Activated CD4-positive, alpha-beta T cell treated with anti-CD3 and anti-CD28 coated beads, Interleukin-2, Interleukin-4, amounts not matched to agents 100 ng/mL and 50 ng/mL, durations not matched to agents 16 hours and 8 hours (primary cell): ENCODE data around the gene SP9.
"Not testable (repeated sequence)": the region's sequence is repeated elsewhere in the genome, so short reads cannot be mapped to it uniquely, and the experiment has no call there.

ENCODE experiments used
- DNase-seq: peaks from one replicate; pipeline ENCODE4 v3.0.0-alpha.2; 2020; ENCODE audit warnings: low spot score

Gene SP9

DNA sequence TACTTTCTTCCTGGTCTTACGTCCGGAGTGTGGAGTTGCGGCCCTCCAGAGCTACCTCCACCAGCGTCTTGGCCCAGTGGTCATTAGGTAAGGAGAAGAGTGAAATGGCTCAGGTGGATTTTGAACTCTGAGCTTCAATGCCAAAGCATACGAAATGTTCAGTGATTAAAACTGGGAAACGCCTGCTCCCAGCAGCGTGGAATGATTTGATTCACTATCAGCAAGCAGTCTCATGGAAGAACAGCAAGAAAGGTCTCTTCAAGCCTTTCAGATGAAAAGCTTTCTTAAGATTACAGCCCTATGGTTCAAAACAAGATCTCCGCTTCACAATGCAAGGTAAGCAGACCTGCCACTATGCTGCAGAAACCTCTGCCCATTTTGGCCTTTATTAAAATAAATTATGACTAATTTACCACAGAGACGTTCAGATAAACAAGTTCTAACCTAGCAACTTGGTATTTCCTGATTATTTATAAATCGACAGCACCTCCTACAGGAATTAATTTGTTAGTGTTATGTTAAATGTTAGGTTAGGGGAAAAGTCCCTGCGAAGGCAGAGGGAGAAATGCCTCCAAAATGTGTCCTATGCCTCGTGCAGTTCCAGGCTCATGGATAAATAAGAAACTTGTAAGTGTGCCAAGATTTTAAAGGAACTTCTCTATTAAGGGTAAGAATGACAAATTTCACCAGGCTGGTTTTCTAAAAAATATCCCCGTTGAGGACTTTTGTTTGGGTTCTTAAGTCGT, 10.1 kb downstream of the SP9 start:
- no peak for DNase-seq

DNA sequence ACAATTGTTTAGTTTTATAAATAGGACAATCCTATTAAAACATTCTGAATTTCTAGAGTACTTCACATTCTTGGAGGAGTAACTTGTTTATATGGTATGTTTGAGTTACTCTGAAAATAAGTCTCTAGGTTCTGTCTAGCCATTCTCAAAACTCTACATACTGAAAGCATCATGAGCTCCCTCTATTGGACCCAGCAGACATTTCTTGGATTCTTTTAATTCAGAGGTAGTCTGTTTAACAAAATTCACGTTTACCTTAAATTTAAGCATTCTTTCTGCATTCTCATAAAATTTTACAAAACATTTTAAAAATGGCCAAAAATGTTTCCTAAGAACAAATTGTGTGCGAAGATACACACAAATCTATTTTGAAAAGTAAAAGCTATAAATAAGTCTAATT, 15.3 kb downstream of the SP9 start:
- DNase-seq: no peak

DNA sequence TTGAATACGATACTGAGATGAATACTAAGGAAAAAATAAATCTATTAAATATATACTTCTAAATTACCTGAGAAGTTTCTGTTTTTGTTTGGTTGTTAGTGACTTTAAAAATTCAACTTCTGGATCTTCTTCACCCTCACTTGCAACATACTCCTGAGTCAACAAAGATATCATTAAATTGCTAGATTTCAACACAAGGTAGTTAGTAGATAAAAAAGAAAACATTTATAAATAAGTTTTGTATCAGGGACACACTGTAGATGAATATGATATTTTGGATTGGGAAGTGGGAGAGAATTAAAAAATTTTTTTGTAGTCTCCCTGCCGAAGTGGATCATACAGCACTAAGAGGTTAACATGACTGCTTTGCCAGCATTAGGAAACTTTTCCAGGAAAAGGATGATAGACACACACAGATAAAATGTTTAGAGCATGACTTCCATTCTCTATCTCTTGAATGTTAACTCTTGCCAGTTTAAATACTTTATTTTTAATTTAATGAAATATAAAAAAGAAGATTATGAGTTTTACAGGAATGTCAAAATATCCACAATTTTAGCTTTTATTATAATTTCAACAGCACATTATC, 15.9 kb downstream of the SP9 start:
- DNase-seq: no peak

DNA sequence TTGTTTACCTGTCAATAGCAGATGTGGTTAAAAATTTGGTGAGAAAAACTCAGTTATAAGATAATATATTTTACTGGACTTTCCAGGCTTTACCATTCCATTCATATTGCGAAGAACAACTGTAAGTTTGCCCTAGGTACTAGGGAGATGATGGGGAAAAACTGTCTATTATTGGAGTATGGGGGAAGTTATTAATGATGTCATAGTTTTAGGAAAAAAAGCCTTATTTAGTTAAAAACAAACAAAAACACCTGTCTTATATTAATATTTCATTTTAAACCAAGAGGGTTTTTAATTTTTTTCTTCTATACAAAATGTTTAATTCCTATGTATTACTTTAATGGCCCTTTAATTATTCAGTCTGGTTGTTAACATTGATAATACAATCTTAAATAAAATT, 18.2 kb downstream of the SP9 start:
- DNase-seq: no peak

DNA sequence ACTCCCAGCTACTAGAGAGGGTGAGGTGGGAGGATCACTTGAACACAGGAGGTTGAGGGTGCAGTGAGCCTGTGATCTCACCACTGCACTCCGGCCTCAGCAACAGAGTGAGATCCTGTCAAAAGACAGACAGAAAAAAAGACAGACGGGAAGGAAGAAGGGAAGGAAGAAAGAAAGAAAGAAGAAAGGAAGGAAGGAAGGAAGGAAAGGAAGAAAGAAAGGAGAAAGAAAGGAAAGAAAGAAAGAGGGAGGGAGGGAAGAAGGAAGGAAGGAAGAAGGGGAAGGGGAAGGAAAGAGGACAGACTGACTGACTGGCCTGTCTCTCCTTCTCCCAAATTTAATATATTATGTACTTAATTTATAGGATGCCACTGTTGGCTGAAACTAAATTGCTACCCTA, 21.6 kb downstream of the SP9 start:
- DNase-seq: no peak

DNA sequence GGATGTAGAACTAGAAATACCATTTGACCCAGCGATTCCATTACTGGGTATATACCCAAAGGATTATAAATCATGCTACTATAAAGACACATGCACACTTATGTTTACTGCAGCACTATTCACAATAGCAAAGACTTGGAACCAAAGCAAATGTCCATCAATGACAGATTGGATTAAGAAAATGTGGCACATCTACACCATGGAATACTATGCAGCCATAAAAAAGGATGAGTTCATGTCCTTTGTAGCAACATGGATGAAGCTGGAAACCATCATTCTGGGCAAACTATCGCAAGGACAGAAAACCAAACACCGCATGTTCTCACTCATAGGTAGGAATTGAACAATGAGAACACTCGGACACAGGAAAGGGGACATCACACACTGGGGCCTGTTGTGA, 24.9 kb downstream of the SP9 start:
- DNase-seq: not testable (repeated sequence)

DNA sequence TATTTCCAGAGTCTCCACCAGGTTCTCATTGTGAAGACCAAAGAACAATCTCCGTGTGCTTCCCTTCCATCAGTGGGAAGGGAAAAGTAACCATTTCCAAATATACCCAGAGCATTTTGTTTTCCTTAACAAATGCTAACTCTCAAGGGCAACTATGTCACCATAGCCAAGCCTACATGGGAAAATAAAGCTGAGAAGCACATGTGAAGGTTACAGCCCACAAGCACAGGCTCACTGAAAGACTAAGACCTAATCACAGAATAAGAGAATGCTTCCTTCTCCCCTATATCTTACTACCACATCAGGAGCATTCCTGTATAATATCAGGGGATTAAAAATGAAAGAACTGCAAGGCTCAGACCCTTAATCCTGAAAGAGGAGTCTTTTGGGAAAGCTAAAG, 28.2 kb downstream of the SP9 start:
- DNase-seq: no peak

DNA sequence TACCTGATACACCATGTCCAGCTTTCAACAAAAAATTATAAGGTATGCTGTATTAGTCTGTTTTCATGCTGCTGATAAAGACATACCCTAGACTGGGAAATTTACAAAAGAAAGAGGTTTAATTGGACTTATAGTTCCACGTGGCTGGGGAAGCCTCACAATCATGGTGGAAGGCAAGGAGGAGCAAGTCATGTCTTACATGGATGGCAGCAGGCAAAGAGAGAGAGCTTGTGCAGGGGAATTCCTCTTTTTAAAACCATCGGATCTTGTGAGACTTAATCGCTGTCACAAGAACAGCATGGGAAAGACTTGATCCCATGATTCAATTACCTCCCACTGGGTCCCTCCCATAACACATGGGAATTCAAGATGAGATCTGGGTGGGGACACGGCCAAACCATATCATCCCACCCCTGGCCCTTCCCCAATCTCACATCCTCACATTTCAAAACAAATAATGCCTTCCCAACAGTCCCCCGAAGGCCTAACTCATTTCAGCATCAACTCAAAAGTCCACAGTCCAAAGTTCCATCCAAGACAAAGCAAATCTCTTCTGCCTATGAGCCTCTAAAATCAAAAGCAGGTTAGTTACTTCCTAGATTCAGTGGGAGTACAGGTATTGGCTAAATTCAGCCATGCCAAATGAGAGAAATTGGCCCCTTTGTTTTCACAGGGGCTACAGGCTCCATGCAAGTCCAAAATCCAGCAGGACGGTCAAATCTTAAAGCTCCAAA, 28.9 kb downstream of the SP9 start:
- DNase-seq: not testable (repeated sequence)

DNA sequence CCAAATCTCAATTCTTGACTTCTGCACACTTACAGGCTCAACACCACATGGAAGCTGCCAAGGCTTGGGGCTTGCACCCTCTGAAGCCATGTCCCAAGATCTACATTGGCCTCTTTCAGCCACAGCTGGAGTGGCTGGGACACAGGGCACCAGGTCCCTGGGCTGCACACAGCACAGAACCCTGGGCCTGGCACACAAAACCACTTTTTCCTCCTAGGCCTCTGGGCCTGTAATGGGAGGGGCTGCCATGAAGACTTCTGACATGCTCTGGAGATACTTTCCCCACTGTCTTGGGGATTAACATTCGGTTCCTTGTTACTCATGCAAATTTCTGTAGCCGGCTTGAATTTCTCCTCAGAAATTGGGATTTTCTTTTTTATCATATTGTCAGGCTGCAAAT, 29.9 kb downstream of the SP9 start:
- DNase-seq: no peak

DNA sequence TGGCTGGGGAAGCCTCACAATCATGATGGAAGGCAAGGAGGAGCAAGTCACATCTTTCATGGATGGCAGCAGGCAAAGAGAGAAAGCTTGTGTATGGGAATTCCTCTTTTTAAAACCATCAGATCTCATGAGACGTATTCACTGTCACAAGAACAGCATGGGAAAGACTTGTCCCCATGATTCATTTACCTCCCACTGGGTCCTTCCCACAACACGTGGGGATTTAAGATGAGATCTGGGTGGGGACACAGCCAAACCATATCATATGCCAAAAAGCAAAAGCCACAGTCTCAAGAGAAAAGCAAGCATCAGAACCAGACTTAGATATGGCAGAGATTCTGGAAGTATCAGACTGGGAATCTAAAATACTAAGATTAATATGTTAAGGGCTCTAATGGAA, 30.8 kb downstream of the SP9 start:
- DNase-seq: no peak

DNA sequence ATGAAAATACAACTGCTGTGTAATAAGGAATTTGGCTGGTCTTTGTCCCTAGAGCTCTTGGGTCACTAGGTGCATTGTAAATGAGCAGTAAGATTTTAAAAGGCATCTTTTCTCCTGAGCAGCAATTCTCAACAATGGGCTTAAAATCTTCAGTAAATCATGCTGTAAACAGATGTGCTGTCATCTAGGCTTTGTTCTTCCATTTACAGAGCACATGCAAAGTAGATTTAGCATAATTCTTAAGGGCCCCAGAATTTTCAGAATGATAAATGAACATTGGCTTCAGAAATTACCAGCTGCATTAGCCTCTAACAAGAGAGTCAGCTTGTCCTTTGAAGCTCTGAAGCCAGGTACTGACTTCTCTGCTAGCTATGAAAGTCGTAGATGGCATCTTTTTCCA, 33.9 kb downstream of the SP9 start:
- DNase-seq: no peak

DNA sequence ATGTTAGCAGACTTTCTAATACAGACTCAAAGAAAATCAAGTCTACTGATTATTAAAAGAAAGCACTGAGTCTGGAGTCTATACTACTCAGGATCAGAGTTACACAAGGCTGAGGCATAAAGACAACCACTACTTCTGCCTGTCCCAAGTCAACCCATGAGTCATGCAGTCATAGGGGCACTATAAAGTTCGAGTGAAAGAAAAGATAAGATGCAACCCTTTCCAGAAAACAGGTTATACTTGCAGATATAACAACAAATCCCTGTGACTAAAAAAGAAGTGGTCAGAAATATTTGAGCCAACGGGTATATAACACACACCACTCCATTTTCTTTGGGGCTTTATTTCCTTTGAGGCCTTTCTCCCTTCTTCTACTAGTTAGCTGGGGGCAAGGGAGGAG, 42.2 kb downstream of the SP9 start:
- no peak for DNase-seq

DNA sequence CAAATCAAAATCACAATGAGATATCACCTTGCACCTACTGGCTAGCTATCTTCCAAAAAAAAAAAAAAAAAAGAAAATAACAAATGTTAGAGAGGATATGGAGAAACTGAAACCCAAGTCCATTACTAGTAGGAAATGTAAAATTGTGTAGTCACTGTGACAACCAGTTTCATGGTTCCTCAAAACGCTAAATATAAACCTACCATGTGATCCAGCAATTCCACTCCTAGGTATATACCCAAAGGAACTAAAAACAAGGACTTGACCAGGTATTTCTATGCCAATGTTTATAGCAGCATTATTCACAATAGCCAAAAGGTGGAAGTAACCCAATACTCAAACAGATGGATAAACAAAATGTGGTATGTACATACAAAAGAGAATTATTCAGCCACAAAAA, 49.0 kb downstream of the SP9 start:
- DNase-seq: no peak

DNA sequence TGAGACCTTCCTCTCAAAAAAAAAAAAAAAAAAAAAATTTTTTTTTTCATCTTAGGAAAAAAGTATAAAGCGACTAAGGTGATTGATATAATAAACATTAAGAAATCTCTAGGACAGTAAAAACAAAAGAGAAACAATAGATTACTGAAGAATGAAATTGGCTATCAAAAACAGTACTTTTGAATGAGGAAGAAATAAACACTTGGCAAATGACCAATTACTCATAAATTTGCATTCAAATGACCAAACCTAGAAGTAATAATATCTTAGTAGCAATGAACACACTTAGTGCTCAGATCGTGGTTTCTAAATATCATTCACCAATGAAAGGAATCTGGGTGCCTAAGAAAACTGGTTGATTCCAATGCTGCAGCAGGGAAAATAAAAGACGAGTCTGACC, 50.4 kb downstream of the SP9 start:
- no peak for DNase-seq
